OCI-LY1 (cell line): ENCODE data around the gene CEP20.

ENCODE experiments used
- H2AFZ ChIP-seq: fragments of 200-600 bp; sonication (generic), shearing (Covaris generic); 2 replicates; pipeline ENCODE4 v1.6.0; 2014; ENCODE audit warnings: antibody characterized with exemption, mild to moderate bottlenecking, low read length
- H3F3A ChIP-seq: fragments of 200-600 bp; sonication (generic), shearing (Covaris generic); 2 replicates; pipeline ENCODE4 v1.6.0; 2014; ENCODE audit warnings: mild to moderate bottlenecking, antibody characterized with exemption, low read length, moderate library complexity; ENCODE audit not compliant: insufficient read depth
- H3K27ac ChIP-seq: fragments of 200-600 bp; sonication (generic); 2 replicates; pipeline ENCODE4 v1.5.1; 2014; ENCODE audit warnings: low read length, mixed run types, mild to moderate bottlenecking, low read depth; ENCODE audit not compliant: poor library complexity, severe bottlenecking
- H3K27me3 ChIP-seq: fragments of 200-600 bp; sonication (generic); 2 replicates; pipeline ENCODE4 v1.6.0; 2014; ENCODE audit warnings: antibody characterized with exemption, mild to moderate bottlenecking, low read length, moderate library complexity; ENCODE audit not compliant: insufficient read depth
- H3K36me3 ChIP-seq: fragments of 200-600 bp; sonication (generic); 2 replicates; pipeline ENCODE4 v1.6.1; 2014; ENCODE audit warnings: mild to moderate bottlenecking, antibody characterized with exemption, low read length, moderate library complexity, mixed read lengths; ENCODE audit not compliant: insufficient read depth
- H3K4me1 ChIP-seq: fragments of 200-600 bp; sonication (generic); 2 replicates; pipeline ENCODE4 v1.5.1; 2014; ENCODE audit warnings: mild to moderate bottlenecking, low read length, moderate library complexity; ENCODE audit not compliant: insufficient read depth, severe bottlenecking
- H3K4me2 ChIP-seq: fragments of 200-600 bp; sonication (generic), shearing (Covaris generic); 2 replicates; pipeline ENCODE4 v1.6.1; 2014; ENCODE audit warnings: low read length
- H3K4me3 ChIP-seq: fragments of 200-600 bp; sonication (generic); 2 replicates; pipeline ENCODE4 v1.5.1; 2014; ENCODE audit warnings: low read length, low read depth, mild to moderate bottlenecking, mixed read lengths; ENCODE audit not compliant: poor library complexity, severe bottlenecking
- H3K79me2 ChIP-seq: fragments of 200-600 bp; shearing (Covaris generic); 2 replicates; pipeline ENCODE4 v1.6.1; 2016; ENCODE audit warnings: mixed run types, low read length, mixed read lengths; ENCODE audit not compliant: insufficient read depth
- H3K9ac ChIP-seq: fragments of 200-600 bp; sonication (generic), shearing (Covaris generic); 2 replicates; pipeline ENCODE4 v1.6.1; 2014; ENCODE audit warnings: mild to moderate bottlenecking, low read length, mixed read lengths
- H3K9me2 ChIP-seq: fragments of 200-600 bp; sonication (generic), shearing (Covaris generic); 2 replicates; pipeline ENCODE4 v1.6.1; 2014; ENCODE audit warnings: low read depth, mild to moderate bottlenecking, low read length, mixed read lengths
- H3K9me3 ChIP-seq: fragments of 200-600 bp; shearing (Covaris generic); 2 replicates; pipeline ENCODE4 v1.6.1; 2014; ENCODE audit warnings: low read length, mixed read lengths
- H4K20me1 ChIP-seq: fragments of 200-600 bp; sonication (generic), shearing (Covaris generic); 2 replicates; pipeline ENCODE4 v1.6.0; 2016; ENCODE audit warnings: mild to moderate bottlenecking, low read length; ENCODE audit not compliant: insufficient read depth
- EZH2 ChIP-seq: fragments of 200-600 bp; sonication (generic), shearing (Covaris generic); IDR thresholded peaks from 2 replicates; pipeline ENCODE4 v1.8.0; 2017; ENCODE audit warnings: borderline replicate concordance, mixed run types, mild to moderate bottlenecking, antibody characterized with exemption, low read length, moderate library complexity, mixed read lengths
- TF ChIP-seq, protein P1 (sequence below): fragments of 200-600 bp; sonication (generic), shearing (Covaris generic); IDR thresholded peaks from 2 replicates; pipeline ENCODE4 v1.5.1; 2017; ENCODE audit warnings: mild to moderate bottlenecking, antibody characterized with exemption, low read length, moderate library complexity, mixed read lengths

The CEP20 gene

GRCh38 chr16:15899538-15900100 lies 11.2 kb upstream of the CEP20 start:
- Histone ChIP-seq H3K4me3 (no peak overlapping the region), H3K9me2 (no peaks in the 10 kb centered on the region), H3K9me3 (no peaks in the 10 kb centered on the region), H3K27ac (peak overlapping the region; percentile 10), H3K36me3 (no peaks in the 10 kb centered on the region), H3K27me3 (no peaks in the 10 kb centered on the region), H3F3A (no peaks in the 10 kb centered on the region), H3K79me2 (no peaks in the 10 kb centered on the region), H3K4me2 (no peak overlapping the region), H3K4me1 (peaks cover 22% of the 10 kb centered on the region), H2AFZ (no peak overlapping the region), H3K9ac (no peak overlapping the region), H4K20me1 (no peaks in the 10 kb centered on the region)
- TF ChIP-seq, protein P1, sequence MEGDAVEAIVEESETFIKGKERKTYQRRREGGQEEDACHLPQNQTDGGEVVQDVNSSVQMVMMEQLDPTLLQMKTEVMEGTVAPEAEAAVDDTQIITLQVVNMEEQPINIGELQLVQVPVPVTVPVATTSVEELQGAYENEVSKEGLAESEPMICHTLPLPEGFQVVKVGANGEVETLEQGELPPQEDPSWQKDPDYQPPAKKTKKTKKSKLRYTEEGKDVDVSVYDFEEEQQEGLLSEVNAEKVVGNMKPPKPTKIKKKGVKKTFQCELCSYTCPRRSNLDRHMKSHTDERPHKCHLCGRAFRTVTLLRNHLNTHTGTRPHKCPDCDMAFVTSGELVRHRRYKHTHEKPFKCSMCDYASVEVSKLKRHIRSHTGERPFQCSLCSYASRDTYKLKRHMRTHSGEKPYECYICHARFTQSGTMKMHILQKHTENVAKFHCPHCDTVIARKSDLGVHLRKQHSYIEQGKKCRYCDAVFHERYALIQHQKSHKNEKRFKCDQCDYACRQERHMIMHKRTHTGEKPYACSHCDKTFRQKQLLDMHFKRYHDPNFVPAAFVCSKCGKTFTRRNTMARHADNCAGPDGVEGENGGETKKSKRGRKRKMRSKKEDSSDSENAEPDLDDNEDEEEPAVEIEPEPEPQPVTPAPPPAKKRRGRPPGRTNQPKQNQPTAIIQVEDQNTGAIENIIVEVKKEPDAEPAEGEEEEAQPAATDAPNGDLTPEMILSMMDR = no peak
- no peak for TF ChIP-seq EZH2

DNA sequence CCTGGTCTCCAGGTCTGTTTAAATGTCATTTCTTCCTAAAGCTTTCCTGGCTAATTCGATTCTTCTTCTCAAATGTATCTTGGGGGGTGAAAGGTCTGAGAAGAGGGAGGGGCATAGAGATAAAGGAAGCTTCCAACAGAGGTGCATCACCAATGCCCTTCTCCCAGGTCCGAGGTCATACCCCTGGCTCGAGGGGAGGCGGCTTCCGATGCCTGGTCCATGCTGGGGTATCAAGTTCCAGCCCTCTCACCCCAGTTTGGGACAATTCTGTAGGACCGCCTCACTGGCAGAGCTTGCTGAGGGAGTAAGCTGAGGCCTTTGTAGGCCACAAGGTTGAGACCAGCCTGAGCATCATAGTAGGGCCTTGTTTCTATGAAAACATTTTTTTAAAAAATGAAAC lies 10.3 kb upstream of the CEP20 start:
- TF ChIP-seq, protein P1 = no peak
- no peak for TF ChIP-seq EZH2
- Histone ChIP-seq H3K79me2 (no peaks in the 10 kb centered on the region), H3F3A (no peaks in the 10 kb centered on the region), H3K4me1 (peaks cover 22% of the 10 kb centered on the region), H3K9me3 (no peaks in the 10 kb centered on the region), H3K9ac (no peak overlapping the region), H2AFZ (no peak overlapping the region), H4K20me1 (no peaks in the 10 kb centered on the region), H3K4me2 (no peak overlapping the region), H3K9me2 (no peaks in the 10 kb centered on the region), H3K36me3 (no peaks in the 10 kb centered on the region), H3K4me3 (no peak overlapping the region), H3K27ac (peak overlapping the region; percentile 68), H3K27me3 (no peaks in the 10 kb centered on the region)

- Histone ChIP-seq H3K79me2 (no peaks in the 10 kb centered on the region), H3K36me3 (no peaks in the 10 kb centered on the region), H2AFZ (peak overlapping the region; percentile 86; the same call in 1 of the 2 replicates), H3K9ac (peak overlapping the region; percentile 12; the same call in 1 of the 2 replicates), H3K9me3 (no peaks in the 10 kb centered on the region), H3K27me3 (no peaks in the 10 kb centered on the region), H3K4me1 (peaks cover 22% of the 10 kb centered on the region), H3K4me2 (peak overlapping the region; percentile 63), H3K4me3 (peak overlapping the region; percentile 40), H3K27ac (peak overlapping the region; percentile 68), H3K9me2 (no peaks in the 10 kb centered on the region), H4K20me1 (no peaks in the 10 kb centered on the region), H3F3A (no peaks in the 10 kb centered on the region)
- TF ChIP-seq EZH2 = no peak
- TF ChIP-seq, protein P1 = no peak
Observed at GRCh38 chr16:15897834-15898254, 9.4 kb upstream of the CEP20 start.
